SH-SY5Y (cell line): ENCODE data around the gene PRKG1.

Experiments
- GATA2 ChIP-seq: IDR thresholded peaks from 2 replicates; pipeline ENCODE4 v1.6.1; 2011; ENCODE audit warnings: mild to moderate bottlenecking, low read depth, low read length
- GATA3 ChIP-seq: IDR thresholded peaks from 2 replicates; pipeline ENCODE4 v1.6.1; 2011; ENCODE audit warnings: low read depth, mild to moderate bottlenecking, low read length, moderate library complexity

DNA sequence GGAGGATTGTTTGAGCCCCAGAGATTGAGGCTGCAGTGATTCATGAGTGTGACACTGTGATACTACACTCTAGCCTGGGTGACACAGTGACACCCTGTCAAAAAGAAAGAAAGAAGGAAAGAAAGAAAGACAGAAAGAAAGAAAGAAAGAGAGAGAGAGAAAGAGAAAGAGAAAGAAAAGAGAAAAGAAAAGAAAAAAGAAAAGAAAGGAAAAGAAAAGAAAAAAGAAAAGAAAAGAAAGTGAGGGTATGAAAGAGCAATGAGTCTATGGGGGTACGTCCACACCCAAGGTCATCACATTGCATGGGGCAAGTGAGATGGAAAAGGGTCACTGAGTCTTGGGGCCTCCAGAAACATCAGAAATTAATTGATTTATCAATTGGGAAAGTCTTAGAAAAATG is 760.3 kb downstream of the PRKG1 start:
- TF ChIP-seq GATA2 (no peak), GATA3 (no peak)
